Aorta (tissue), 5 donors: Measurements from ENCODE around the gene PPRC1. TPM values are rescaled to one million over a fixed set of nuclear protein-coding genes. Genes with fewer than 3 reads are reported as not detected.
A peak's percentile ranks its signal among the peaks of the same experiment; 100 is the strongest.

Experiments used
- ATAC-seq: fragments of 200-7000 bp; cut with Tn5 transposase; one replicate; pipeline ENCODE4 v1.9.1; 2022; ENCODE audit warnings: moderate library complexity; ENCODE audit not compliant: low FRiP score
- DNase-seq, 2 donors: peaks; one replicate each; pipeline ENCODE4 v3.0.0-alpha.2; 2020
- H3K27ac ChIP-seq, 2 donors: one replicate each; pipeline ENCODE4 v1.5.1; 2013; ENCODE audit warnings: low read length in 2 of 2, mild to moderate bottlenecking in 2 of 2, moderate library complexity in 2 of 2, control low read depth in 1 of 2, inconsistent platforms in 1 of 2, low read depth in 1 of 2
- H3K27me3 ChIP-seq, 2 donors: one replicate each; pipeline ENCODE4 v1.6.1; 2013; ENCODE audit warnings: control low read depth in 1 of 2, low read length in 1 of 2, mild to moderate bottlenecking in 1 of 2, moderate library complexity in 1 of 2; ENCODE audit not compliant: insufficient read depth in 2 of 2, control insufficient read depth in 1 of 2
- H3K36me3 ChIP-seq, 2 donors: one replicate each; pipeline ENCODE4 v1.6.1; 2013; ENCODE audit warnings: control low read depth in 1 of 2, low read length in 1 of 2, mild to moderate bottlenecking in 1 of 2; ENCODE audit not compliant: insufficient read depth in 2 of 2, control insufficient read depth in 1 of 2
- H3K4me1 ChIP-seq, 2 donors: one replicate each; pipeline ENCODE4 v1.6.1; 2013; ENCODE audit warnings: low read length in 2 of 2, control low read depth in 1 of 2, mild to moderate bottlenecking in 1 of 2, moderate library complexity in 1 of 2; ENCODE audit not compliant: insufficient read depth in 2 of 2, control insufficient read depth in 1 of 2
- H3K4me3 ChIP-seq, 2 donors: one replicate each; pipeline ENCODE4 v1.5.1; 2013; ENCODE audit warnings: low read length in 2 of 2, control low read depth in 1 of 2, mild to moderate bottlenecking in 1 of 2
- H3K9me3 ChIP-seq: one replicate; pipeline ENCODE4 v1.6.1; 2013; ENCODE audit warnings: mild to moderate bottlenecking, low read length; ENCODE audit not compliant: control insufficient read depth
- WGBS, 2 donors: extraction: QIAGEN DNeasy Blood & Tissue Kit; methylation state at CpG; one replicate each; pipeline ENCODE4 v1.1.7; 2013; 5-methylcytosine and 5-hydroxymethylcytosine counted together
- intact Hi-C, 2 donors: fragments of 100-400 bp; cut with DNase I; formaldehyde crosslinking; loops; one replicate each; pipeline versions ENCODE4 v1.14.2 to v1.15.0; 2022
- polyA plus RNA-seq, 2 donors: library from polyadenylated mRNA; stranded (reverse); fragments of 200-250 nt; gene quantifications; one replicate each; pipeline ENCODE4 v1.2.3, GENCODE V29; 2013
- total RNA-seq, 2 donors: library from RNA; stranded (reverse); fragmentation: NEBNext Ultra II Directional; extraction: Animal tissue kit (Norgen Biotek cat#: 25700); gene quantifications; one replicate each; pipeline ENCODE4 v1.2.1, GENCODE V29; 2021
- donor health status: healthy with polysubstance abuse.
- donor health status: Bipolar disorder and iron deficiency.
- donor health status: DM: no; HTN: no; CAD: no.
- donor health status: DM: no; HTN: no; CAD: no.
- donor health status: DM: yes; HTN: yes; CAD: no.

PPRC1 gene
- total and polyA plus RNA-seq, 4 donors: 9.8 to 35.9 (median 24.8) TPM

DNA sequence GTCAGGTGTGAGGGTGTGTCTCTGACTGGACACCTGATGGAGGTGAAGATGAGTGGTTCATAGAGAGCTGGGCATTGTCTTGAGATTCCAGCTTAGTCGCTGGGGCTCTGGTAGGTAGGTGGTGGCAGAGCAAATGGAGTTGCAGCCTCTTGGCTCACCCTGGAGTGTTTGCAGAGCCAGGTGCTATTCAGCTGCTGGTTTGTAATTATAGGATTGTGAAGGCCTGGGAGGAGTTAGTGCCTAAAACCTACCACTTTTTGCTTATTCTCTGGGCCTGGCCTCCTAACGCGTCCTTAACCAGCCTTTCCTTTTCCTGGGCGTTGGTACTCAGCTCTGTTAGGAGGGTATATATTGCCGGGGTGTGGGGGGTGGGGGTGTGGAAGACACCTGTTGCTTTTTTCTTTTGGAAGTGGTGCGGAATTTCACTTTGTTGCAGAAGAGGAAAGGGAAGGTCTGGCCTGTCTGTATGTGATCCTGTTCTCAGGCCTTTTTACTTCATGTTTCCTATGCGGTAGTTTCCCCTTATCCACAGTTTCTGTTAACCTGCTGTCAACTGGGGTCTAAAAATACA is 3.2 kb downstream of the PPRC1 start:
- intact Hi-C loops: no loop called here
- 74 to 75% methylated on average over 7 of the region's 7 CpGs for WGBS, 2 donors
- no peaks in the 10 kb centered on the region for H3K9me3 ChIP-seq
- DNase-seq: no peak
- H3K36me3 ChIP-seq: peaks cover 4 to 17% of the 10 kb centered on the region in 2 donors
- H3K4me3 ChIP-seq: no peak overlapping the region
- no peaks in the 10 kb centered on the region for H3K27me3 ChIP-seq
- no peaks in the 10 kb centered on the region for H3K4me1 ChIP-seq
- no peak for ATAC-seq
- no peak overlapping the region for H3K27ac ChIP-seq

DNA sequence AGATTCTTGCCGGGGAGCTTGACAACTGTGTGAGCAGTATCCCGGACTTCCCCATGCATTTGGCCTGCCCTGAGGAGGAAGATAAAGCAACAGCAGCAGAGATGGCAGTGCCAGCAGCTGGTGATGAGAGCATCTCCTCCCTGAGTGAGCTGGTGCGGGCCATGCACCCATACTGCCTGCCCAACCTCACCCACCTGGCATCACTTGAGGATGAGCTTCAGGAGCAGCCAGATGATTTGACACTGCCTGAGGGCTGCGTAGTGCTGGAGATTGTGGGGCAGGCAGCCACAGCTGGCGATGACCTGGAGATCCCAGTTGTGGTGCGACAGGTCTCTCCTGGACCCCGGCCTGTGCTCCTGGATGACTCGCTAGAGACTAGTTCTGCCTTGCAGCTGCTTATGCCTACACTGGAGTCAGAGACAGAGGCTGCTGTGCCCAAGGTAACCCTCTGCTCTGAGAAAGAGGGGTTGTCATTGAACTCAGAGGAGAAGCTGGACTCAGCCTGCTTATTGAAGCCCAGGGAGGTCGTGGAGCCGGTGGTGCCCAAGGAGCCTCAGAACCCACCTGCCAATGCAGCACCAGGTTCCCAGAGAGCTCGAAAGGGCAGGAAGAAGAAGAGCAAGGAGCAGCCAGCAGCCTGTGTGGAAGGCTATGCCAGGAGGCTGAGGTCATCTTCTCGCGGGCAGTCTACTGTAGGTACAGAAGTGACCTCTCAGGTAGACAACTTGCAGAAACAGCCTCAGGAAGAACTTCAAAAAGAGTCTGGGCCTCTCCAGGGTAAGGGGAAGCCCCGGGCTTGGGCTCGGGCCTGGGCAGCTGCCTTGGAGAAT is 6.7 kb downstream of the PPRC1 start:
- Histone ChIP-seq H3K4me1 (no peaks in the 10 kb centered on the region), H3K4me3 (no peak overlapping the region), H3K9me3 (no peaks in the 10 kb centered on the region), H3K27ac (no peak overlapping the region), H3K36me3 (peaks cover 4 to 20% of the 10 kb centered on the region in 2 donors), H3K27me3 (no peaks in the 10 kb centered on the region)
- intact Hi-C loops: no loop called here
- DNase-seq (peak in 1 of 2 donors; percentile 43), ATAC-seq (peak; percentile 14)
- 91 to 93% methylated on average over 15 of the region's 15 CpGs for WGBS, 2 donors

DNA sequence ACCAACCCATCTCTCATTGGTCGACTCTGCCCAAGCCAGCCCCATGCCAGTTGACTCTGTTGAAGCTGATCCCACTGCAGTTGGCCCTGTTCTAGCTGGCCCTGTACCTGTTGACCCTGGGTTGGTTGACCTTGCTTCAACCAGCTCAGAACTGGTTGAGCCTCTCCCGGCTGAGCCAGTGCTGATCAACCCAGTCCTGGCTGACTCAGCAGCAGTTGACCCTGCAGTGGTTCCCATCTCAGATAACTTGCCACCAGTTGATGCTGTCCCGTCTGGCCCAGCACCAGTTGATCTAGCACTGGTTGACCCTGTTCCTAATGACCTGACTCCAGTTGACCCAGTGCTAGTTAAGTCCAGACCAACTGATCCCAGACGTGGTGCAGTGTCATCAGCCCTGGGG is 7.4 kb downstream of the PPRC1 start:
- H3K36me3 ChIP-seq: peaks cover 4 to 20% of the 10 kb centered on the region in 2 donors
- H3K4me1 ChIP-seq: no peaks in the 10 kb centered on the region
- H3K9me3 ChIP-seq: no peaks in the 10 kb centered on the region
- H3K27ac ChIP-seq: no peak overlapping the region
- H3K4me3 ChIP-seq: no peak overlapping the region
- DNase-seq (peak; percentile 12 to 47), ATAC-seq (no peak)
- H3K27me3 ChIP-seq: no peaks in the 10 kb centered on the region
- intact Hi-C loops: no loop called here
- 86 to 87% methylated on average over 4 of the region's 4 CpGs for WGBS, 2 donors

- no peaks in the 10 kb centered on the region for H3K27me3 ChIP-seq
- 86 to 90% methylated on average over 5 of the region's 5 CpGs for WGBS, 2 donors
- no peak overlapping the region for H3K4me3 ChIP-seq
- no peak overlapping the region for H3K27ac ChIP-seq
- intact Hi-C loops: no loop called here
- peak in 1 of 2 donors; percentile 61 for DNase-seq
- H3K36me3 ChIP-seq: peaks cover 4 to 20% of the 10 kb centered on the region in 2 donors
- H3K4me1 ChIP-seq: no peaks in the 10 kb centered on the region
- ATAC-seq: no peak
- no peaks in the 10 kb centered on the region for H3K9me3 ChIP-seq
Measured at GRCh38 chr10:102140913-102141540, 8.2 kb downstream of the PPRC1 start.

- ATAC-seq (no peak), DNase-seq (peak in 1 of 2 donors; percentile 49)
- Histone ChIP-seq H3K4me3 (no peak overlapping the region), H3K9me3 (no peaks in the 10 kb centered on the region), H3K4me1 (no peaks in the 10 kb centered on the region), H3K36me3 (peaks cover 4 to 20% of the 10 kb centered on the region in 2 donors), H3K27ac (no peak overlapping the region), H3K27me3 (no peaks in the 10 kb centered on the region)
- WGBS, 2 donors: 91 to 92% methylated on average over 4 of the region's 4 CpGs
- intact Hi-C loops: no loop called here
Measured at GRCh38 chr10:102141583-102142107, 8.8 kb downstream of the PPRC1 start.

DNA sequence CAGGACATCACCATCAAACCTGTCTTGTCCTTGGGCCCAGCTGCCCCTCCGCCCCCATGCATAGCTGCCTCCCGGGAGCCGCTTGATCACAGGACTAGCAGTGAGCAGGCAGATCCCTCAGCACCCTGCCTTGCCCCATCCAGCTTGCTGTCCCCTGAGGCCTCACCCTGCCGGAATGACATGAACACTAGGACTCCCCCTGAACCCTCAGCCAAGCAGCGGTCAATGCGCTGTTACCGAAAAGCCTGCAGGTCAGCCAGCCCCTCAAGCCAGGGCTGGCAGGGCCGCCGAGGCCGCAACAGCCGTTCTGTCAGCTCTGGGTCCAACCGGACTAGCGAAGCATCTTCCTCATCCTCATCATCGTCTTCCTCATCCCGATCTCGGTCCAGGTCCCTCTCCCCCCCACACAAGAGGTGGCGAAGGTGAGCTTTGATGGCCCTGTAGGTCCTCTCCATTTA is 14.2 kb downstream of the PPRC1 start:
- Histone ChIP-seq H3K4me3 (no peak overlapping the region), H3K36me3 (peaks cover 0 to 11% of the 10 kb centered on the region in 2 donors), H3K27me3 (no peaks in the 10 kb centered on the region), H3K9me3 (no peaks in the 10 kb centered on the region), H3K4me1 (no peaks in the 10 kb centered on the region), H3K27ac (no peak overlapping the region)
- DNase-seq (peak in 1 of 2 donors; percentile 72), ATAC-seq (no peak)
- intact Hi-C loops: no loop called here
- 88 to 90% methylated on average over 17 of the region's 17 CpGs for WGBS, 2 donors

DNA sequence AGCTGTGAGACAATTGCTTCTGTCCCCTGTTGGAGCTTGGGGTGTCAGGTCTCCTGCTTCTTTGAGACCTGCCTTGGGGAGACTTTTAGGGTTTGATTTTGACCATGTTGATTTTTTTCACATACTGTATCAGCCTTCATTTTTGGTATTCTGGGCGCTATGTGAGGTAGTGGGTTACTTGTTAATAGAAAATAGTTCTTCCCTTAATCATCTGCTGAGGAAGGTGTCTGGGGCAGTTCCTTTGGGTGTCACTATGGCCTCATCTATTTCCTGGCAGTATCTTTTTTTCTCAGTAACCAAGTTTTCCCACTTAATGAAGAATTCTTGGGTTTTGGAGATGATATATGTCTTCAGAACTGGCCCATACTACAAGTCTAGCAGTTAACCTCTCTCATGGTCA is 14.7 kb downstream of the PPRC1 start:
- WGBS, 2 donors: 96% methylated on average over 1 of the region's 1 CpG
- Histone ChIP-seq H3K4me1 (no peaks in the 10 kb centered on the region), H3K9me3 (no peaks in the 10 kb centered on the region), H3K27ac (no peak overlapping the region), H3K36me3 (peaks cover 0 to 11% of the 10 kb centered on the region in 2 donors), H3K4me3 (no peak overlapping the region), H3K27me3 (no peaks in the 10 kb centered on the region)
- ATAC-seq (no peak), DNase-seq (no peak)
- intact Hi-C loops: no loop called here

- intact Hi-C loops: no loop called here
- ATAC-seq (no peak), DNase-seq (peak in 1 of 2 donors; percentile 67)
- Histone ChIP-seq H3K27ac (no peak overlapping the region), H3K4me1 (no peaks in the 10 kb centered on the region), H3K4me3 (no peak overlapping the region), H3K36me3 (peaks cover 0 to 11% of the 10 kb centered on the region in 2 donors), H3K27me3 (no peaks in the 10 kb centered on the region), H3K9me3 (no peaks in the 10 kb centered on the region)
- 94 to 95% methylated on average over 13 of the region's 13 CpGs for WGBS, 2 donors
Measured at GRCh38 chr10:102148275-102148674, 15.4 kb downstream of the PPRC1 start.
